H1 (cell line): ENCODE data around the gene MXRA7. TPM values are rescaled to one million over a fixed set of nuclear protein-coding genes. Genes with fewer than 3 reads are reported as not detected.

ENCODE experiments used
- CTCF ChIA-PET: fragments of 300-600 bp; sonication (Branson Sonifier 250); formaldehyde crosslinking; loops from one replicate; lab custom pipeline; 2021; ENCODE audit not compliant: partially characterized antibody; lab: Charles Lee
- POLR2A ChIA-PET: fragments of 300-600 bp; sonication (Branson Sonifier 250); formaldehyde crosslinking; loops from one replicate; lab custom pipeline; 2021; ENCODE audit warnings: inconsistent platforms; ENCODE audit not compliant: partially characterized antibody; lab: Charles Lee
- DNase-seq, 2 experiments: peaks; one replicate each; pipeline versions ENCODE4 v3.0.0 to v3.0.0-alpha.2; 2010 to 2022; ENCODE audit warnings: low spot score in 2 of 2, low read depth in 1 of 2, mixed read lengths in 1 of 2
- FAIRE-seq: peaks from 2 replicates; lab custom pipeline; 2011; peaks lifted over from hg19 to GRCh38; lab: Jason Lieb, UNC
- H2AFZ ChIP-seq: 2 replicates; pipeline ENCODE4 v1.8.1; 2012; ENCODE audit warnings: low read length, inconsistent platforms
- H2AK5ac ChIP-seq: 2 replicates; pipeline ENCODE4 v1.6.1; 2013; ENCODE audit warnings: low read depth, low read length
- H2BK120ac ChIP-seq: replicated peaks from 2 replicates; pipeline ENCODE3; 2013; ENCODE audit warnings: low read depth, low read length, inconsistent platforms
- H2BK12ac ChIP-seq: 2 replicates; pipeline ENCODE4 v1.6.1; 2013; ENCODE audit warnings: low read depth, low read length
- H2BK15ac ChIP-seq: 2 replicates; pipeline ENCODE4 v1.6.1; 2013; ENCODE audit warnings: low read length
- H2BK20ac ChIP-seq: 2 replicates; pipeline ENCODE4 v1.6.1; 2013; ENCODE audit warnings: low read length
- H2BK5ac ChIP-seq: 2 replicates; pipeline ENCODE4 v1.6.1; 2013; ENCODE audit warnings: low read depth, low read length
- H3K14ac ChIP-seq: 2 replicates; pipeline ENCODE4 v1.6.1; 2013; ENCODE audit warnings: inconsistent platforms; ENCODE audit not compliant: insufficient read length
- H3K18ac ChIP-seq: 2 replicates; pipeline ENCODE4 v1.6.1; 2013; ENCODE audit warnings: low read length; ENCODE audit errors: extremely low read depth
- H3K23ac ChIP-seq: 2 replicates; pipeline ENCODE4 v1.6.1; 2013; ENCODE audit warnings: inconsistent platforms; ENCODE audit not compliant: insufficient read length
- H3K23me2 ChIP-seq: 2 replicates; pipeline ENCODE4 v1.6.1; 2013; ENCODE audit warnings: low read depth, low read length
- H3K27ac ChIP-seq: 2 replicates; pipeline ENCODE4 v1.6.1; 2011; ENCODE audit warnings: low read depth, low read length, inconsistent platforms
- H3K27me3 ChIP-seq, 4 experiments: replicated peaks in 1 of 4; 1 replicate in 1 of 4; 2 replicates in 3 of 4; pipeline versions ENCODE4 v1.6.1 to v1.8.1; 2011 to 2013; ENCODE audit warnings: low read length in 3 of 4, mild to moderate bottlenecking in 3 of 4, inconsistent platforms in 2 of 4, mixed read lengths in 2 of 4, moderate library complexity in 1 of 4; ENCODE audit not compliant: control insufficient read depth in 3 of 4, insufficient read depth in 3 of 4; ENCODE audit errors: extremely low read depth in 1 of 4
- H3K36me3 ChIP-seq, 4 experiments: 2 replicates each; pipeline versions ENCODE4 v1.6.1 to v1.8.1; 2011 to 2013; ENCODE audit warnings: mild to moderate bottlenecking in 4 of 4, low read length in 3 of 4, moderate library complexity in 2 of 4, control low read depth in 1 of 4, inconsistent platforms in 1 of 4; ENCODE audit not compliant: insufficient read depth in 4 of 4, control insufficient read depth in 2 of 4
- H3K4ac ChIP-seq: replicated peaks from 2 replicates; pipeline ENCODE3; 2013; ENCODE audit warnings: low read length, low read depth, mixed read lengths, inconsistent platforms; ENCODE audit not compliant: insufficient read length
- H3K4me1 ChIP-seq, 4 experiments: replicated peaks in 1 of 4; 1 replicate in 1 of 4; 2 replicates in 3 of 4; pipeline versions ENCODE4 v1.6.1 to v1.8.1; 2011 to 2013; ENCODE audit warnings: low read length in 3 of 4, inconsistent platforms in 2 of 4, mixed read lengths in 1 of 4; ENCODE audit not compliant: insufficient read depth in 4 of 4, control insufficient read depth in 3 of 4
- H3K4me2 ChIP-seq, 2 experiments: 2 replicates each; pipeline versions ENCODE4 v1.6.1 to v1.8.1; 2011 to 2013; ENCODE audit warnings: low read depth in 2 of 2, low read length in 2 of 2, control low read depth in 1 of 2, inconsistent platforms in 1 of 2, mild to moderate bottlenecking in 1 of 2; ENCODE audit not compliant: insufficient read depth in 1 of 2
- H3K4me3 ChIP-seq, 4 experiments: fragments of 200-600, 300-600 bp in 1 of 4; sonication (generic), shearing (Covaris generic), sonication (Bioruptor Twin) in 1 of 4; 2 replicates each; pipeline versions ENCODE4 v1.5.1 to v1.8.1; 2011 to 2016; ENCODE audit warnings: low read length in 4 of 4, low read depth in 3 of 4, control low read depth in 2 of 4, inconsistent platforms in 2 of 4, mild to moderate bottlenecking in 2 of 4, mixed read lengths in 1 of 4, moderate library complexity in 1 of 4; ENCODE audit not compliant: insufficient read depth in 2 of 4; ENCODE audit errors: extremely low read depth in 1 of 4
- H3K56ac ChIP-seq: replicated peaks from 2 replicates; pipeline ENCODE3; 2013; ENCODE audit warnings: low read depth, mild to moderate bottlenecking, mixed read lengths, low read length, inconsistent platforms; ENCODE audit not compliant: insufficient read length
- H3K79me1 ChIP-seq: 2 replicates; pipeline ENCODE4 v1.6.1; 2013; ENCODE audit warnings: low read depth, low read length, control low read depth
- H3K79me2 ChIP-seq, 2 experiments: 2 replicates each; pipeline versions ENCODE4 v1.6.1 to v1.8.1; 2012 to 2013; ENCODE audit warnings: low read length in 2 of 2, mild to moderate bottlenecking in 2 of 2, inconsistent platforms in 1 of 2; ENCODE audit not compliant: insufficient read depth in 2 of 2, control insufficient read depth in 1 of 2
- H3K9ac ChIP-seq, 4 experiments: replicated peaks in 1 of 4; 1 replicate in 1 of 4; 2 replicates in 3 of 4; pipeline versions ENCODE4 v1.6.1 to v1.8.1; 2011 to 2013; ENCODE audit warnings: low read depth in 3 of 4, low read length in 3 of 4, control low read depth in 2 of 4, mild to moderate bottlenecking in 2 of 4, moderate library complexity in 2 of 4, inconsistent platforms in 1 of 4; ENCODE audit errors: extremely low read depth in 1 of 4
- H3K9me3 ChIP-seq, 2 experiments: 2 replicates each; pipeline versions ENCODE4 v1.6.1 to v1.8.1; 2012 to 2013; ENCODE audit warnings: mild to moderate bottlenecking in 2 of 2, moderate library complexity in 2 of 2, control low read depth in 1 of 2, inconsistent platforms in 1 of 2, low read depth in 1 of 2, low read length in 1 of 2, mixed read lengths in 1 of 2; ENCODE audit not compliant: insufficient read depth in 2 of 2
- H4K20me1 ChIP-seq, 2 experiments: replicated peaks in 1 of 2; 2 replicates each; pipeline versions ENCODE3 to v1.8.1; 2011 to 2013; ENCODE audit warnings: inconsistent platforms in 2 of 2, low read length in 2 of 2, mild to moderate bottlenecking in 1 of 2; ENCODE audit not compliant: insufficient read depth in 2 of 2, control insufficient read depth in 1 of 2
- H4K5ac ChIP-seq: 2 replicates; pipeline ENCODE4 v1.6.1; 2013; ENCODE audit warnings: low read length, low read depth, mixed read lengths, inconsistent platforms; ENCODE audit not compliant: insufficient read length
- H4K8ac ChIP-seq: 2 replicates; pipeline ENCODE4 v1.8.0; 2013; ENCODE audit warnings: mild to moderate bottlenecking, moderate library complexity, low read length, inconsistent platforms; ENCODE audit not compliant: insufficient read depth; ENCODE audit errors: extremely low read depth
- H4K91ac ChIP-seq: replicated peaks from 2 replicates; pipeline ENCODE3; 2013; ENCODE audit warnings: low read length, mixed read lengths, inconsistent platforms; ENCODE audit not compliant: insufficient read length
- CEBPB ChIP-seq: IDR thresholded peaks from 2 replicates; pipeline ENCODE4 v1.6.1; 2012; ENCODE audit warnings: low read depth, low read length
- JUN ChIP-seq: IDR thresholded peaks from 2 replicates; pipeline ENCODE4 v1.6.1; 2011; ENCODE audit warnings: low read depth, mild to moderate bottlenecking, improper control_type of control experiment, low read length
- JUND ChIP-seq: IDR thresholded peaks from 2 replicates; pipeline ENCODE4 v1.6.1; 2011; ENCODE audit warnings: mild to moderate bottlenecking, improper control_type of control experiment, low read length
- POLR2AphosphoS5 ChIP-seq: IDR thresholded peaks from 2 replicates; pipeline ENCODE4 v1.6.1; 2011; ENCODE audit warnings: low read depth, low read length
- TAF1 ChIP-seq: IDR thresholded peaks from 2 replicates; pipeline ENCODE4 v1.6.1; 2011; ENCODE audit warnings: mild to moderate bottlenecking, low read depth, low read length
- TBP ChIP-seq: IDR thresholded peaks from 2 replicates; pipeline ENCODE4 v1.6.1; 2011; ENCODE audit warnings: low read depth, low read length, improper control_type of control experiment
- WGBS, 2 experiments: shearing (Covaris generic) in 1 of 2; methylation state at CpG; one replicate each; pipeline versions ENCODE4 v1.1.6 to v1.1.7; 2013 to 2015; ENCODE audit warnings: low lambda C conversion rate in 2 of 2, mixed read lengths in 2 of 2, inconsistent platforms in 1 of 2, low coverage in 1 of 2, missing lambda C conversion rate in 1 of 2; ENCODE audit not compliant: insufficient replicate concordance in 2 of 2, insufficient coverage in 1 of 2, insufficient read length in 1 of 2; ENCODE audit errors: extremely low coverage in 1 of 2, missing lambda C conversion rate in 1 of 2; 5-methylcytosine and 5-hydroxymethylcytosine counted together
- polyA plus RNA-seq, 7 experiments: library from polyadenylated mRNA; depleted of rRNA in 3 of 7; stranded (reverse) in 5 of 7; unstranded in 2 of 7; fragments of >200 nt in 5 of 7; fragments of 200-250 nt in 2 of 7; gene quantifications; 1 replicate in 5 of 7; 2 replicates in 1 of 7; 4 replicates in 1 of 7; pipeline versions ENCODE4 v1.2.1 to v1.2.3, GENCODE V29; 2011 to 2013; ENCODE audit warnings: missing spikeins in 2 of 7, mixed read lengths in 2 of 7
- total RNA-seq: library from RNA; stranded (reverse); fragmentation: NEBNext Ultra II Directional; extraction: Animal tissue kit (Norgen Biotek cat#: 25700); gene quantifications from 2 replicates; pipeline ENCODE4 v1.2.1, GENCODE V29; 2021

MXRA7 gene
- total and polyA plus RNA-seq, 2 of the 8 experiments (the other 6 are each of a cell fraction or from before 2014, with no cell fraction given): 17.8 to 26.6 TPM

DNA sequence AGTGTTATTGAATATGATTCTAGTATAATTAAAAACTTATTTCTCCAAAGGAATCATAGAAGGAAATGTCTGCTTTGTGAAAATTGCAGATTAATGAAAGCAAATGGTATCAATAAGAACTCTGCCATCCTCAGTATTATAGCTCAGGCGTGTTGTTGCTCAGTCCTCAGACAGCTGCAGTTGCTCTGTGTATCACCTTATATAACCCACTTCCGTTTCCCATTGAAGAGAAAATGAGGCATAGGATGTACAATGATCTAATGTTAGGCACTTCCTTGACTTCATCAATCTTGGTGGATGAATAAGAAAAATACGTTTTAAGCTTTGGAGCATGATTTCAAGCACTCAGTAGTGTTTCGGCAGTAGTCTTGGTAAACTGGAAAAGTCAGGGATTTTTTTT, 41.2 kb upstream of the MXRA7 start:
- Histone ChIP-seq H2BK120ac (no peak overlapping the region), H3K79me1 (no peaks in the 10 kb centered on the region), H3K4me2 (no peak overlapping the region), H2BK12ac (no peak overlapping the region), H2BK5ac (no peak overlapping the region), H2BK20ac (no peak overlapping the region), H4K5ac (no peak overlapping the region), H3K27ac (no peak overlapping the region), H3K23ac (no peak overlapping the region), H3K4ac (no peak overlapping the region), H3K14ac (no peak overlapping the region), H3K36me3 (peaks cover 0 to 4% (median 4%) of the 10 kb centered on the region in 4 experiments; a peak in 3 of 8 replicates), H2AK5ac (no peak overlapping the region), H4K20me1 (peaks cover 0 to 1% of the 10 kb centered on the region in 2 experiments), H4K91ac (no peak overlapping the region), H3K9ac (no peak overlapping the region), H3K23me2 (no peaks in the 10 kb centered on the region; the same call in 1 of the 2 replicates), H3K56ac (no peak overlapping the region), H4K8ac (no peak overlapping the region), H2AFZ (no peak overlapping the region), H3K4me1 (no peaks in the 10 kb centered on the region), H3K4me3 (no peak overlapping the region), H3K27me3 (no peaks in the 10 kb centered on the region), H2BK15ac (no peak overlapping the region), H3K79me2 (no peaks in the 10 kb centered on the region), H3K18ac (no peak overlapping the region), H3K9me3 (no peaks in the 10 kb centered on the region)
- WGBS, 2 experiments: 92% methylated on average over 4 of the region's 4 CpGs; no CpG with 5 or more reads in 1 of the 2 experiments
- POLR2A ChIA-PET: no interaction called here
- FAIRE-seq: no peak
- TF ChIP-seq JUND (no peak), CEBPB (no peak), TAF1 (no peak), TBP (no peak), JUN (no peak), POLR2AphosphoS5 (no peak)
- DNase-seq: no peak
- CTCF ChIA-PET: no interaction called here
